Ectodermal cell (in vitro differentiated cells): ENCODE data around the gene BTBD9.

ENCODE experiments used
- H3K27ac ChIP-seq: 2 replicates; pipeline ENCODE4 v1.7.0; 2013; ENCODE audit warnings: mild to moderate bottlenecking, low read depth, low read length; ENCODE audit not compliant: insufficient read depth, poor library complexity, severe bottlenecking
- H3K27me3 ChIP-seq: 2 replicates; pipeline ENCODE4 v1.7.0; 2013; ENCODE audit warnings: mild to moderate bottlenecking, low read length; ENCODE audit not compliant: insufficient read depth, control insufficient read depth, poor library complexity, severe bottlenecking
- H3K36me3 ChIP-seq: one replicate; pipeline ENCODE4 v1.7.0; 2013; ENCODE audit warnings: low read length; ENCODE audit not compliant: control insufficient read depth, insufficient read depth
- H3K4me1 ChIP-seq: one replicate; pipeline ENCODE4 v1.7.0; 2013; ENCODE audit warnings: low read length; ENCODE audit not compliant: control insufficient read depth, insufficient read depth
- H3K4me3 ChIP-seq: 2 replicates; pipeline ENCODE4 v1.7.0; 2013; ENCODE audit warnings: low read depth, low read length, control low read depth; ENCODE audit not compliant: insufficient read depth
- H3K9me3 ChIP-seq: 2 replicates; pipeline ENCODE4 v1.7.0; 2013; ENCODE audit warnings: mild to moderate bottlenecking, low read length, moderate library complexity; ENCODE audit not compliant: control insufficient read depth
- WGBS, 2 experiments: methylation state at CpG; one replicate each; pipeline ENCODE4 v1.1.7; 2013; ENCODE audit warnings: missing lambda C conversion rate in 2 of 2; 5-methylcytosine and 5-hydroxymethylcytosine counted together

The BTBD9 gene

DNA sequence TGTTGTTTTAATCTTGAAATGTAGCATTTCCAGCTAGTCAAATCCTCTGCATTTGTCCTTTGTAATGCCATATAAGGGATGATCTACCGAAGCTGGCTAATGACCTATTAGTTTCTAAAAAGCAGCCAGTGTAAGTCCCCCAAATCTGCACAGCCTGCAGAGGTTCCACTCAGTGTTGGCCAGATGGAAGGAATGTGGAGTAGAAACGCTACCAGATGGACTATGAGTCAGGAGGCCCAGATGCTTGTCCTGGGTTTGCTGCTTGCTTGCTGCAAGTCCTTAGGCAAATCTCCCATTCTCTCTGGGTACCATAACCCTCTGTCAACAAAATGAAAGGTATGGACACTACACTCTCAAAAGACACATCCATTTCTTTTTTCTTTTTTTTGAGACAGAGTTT is 149.8 kb downstream of the BTBD9 start:
- 87 to 94% methylated on average over 2 of the region's 2 CpGs for WGBS, 2 experiments
- Histone ChIP-seq H3K27ac (no peak overlapping the region), H3K4me1 (no peaks in the 10 kb centered on the region), H3K27me3 (no peaks in the 10 kb centered on the region), H3K36me3 (no peaks in the 10 kb centered on the region), H3K9me3 (no peaks in the 10 kb centered on the region), H3K4me3 (no peak overlapping the region)

DNA sequence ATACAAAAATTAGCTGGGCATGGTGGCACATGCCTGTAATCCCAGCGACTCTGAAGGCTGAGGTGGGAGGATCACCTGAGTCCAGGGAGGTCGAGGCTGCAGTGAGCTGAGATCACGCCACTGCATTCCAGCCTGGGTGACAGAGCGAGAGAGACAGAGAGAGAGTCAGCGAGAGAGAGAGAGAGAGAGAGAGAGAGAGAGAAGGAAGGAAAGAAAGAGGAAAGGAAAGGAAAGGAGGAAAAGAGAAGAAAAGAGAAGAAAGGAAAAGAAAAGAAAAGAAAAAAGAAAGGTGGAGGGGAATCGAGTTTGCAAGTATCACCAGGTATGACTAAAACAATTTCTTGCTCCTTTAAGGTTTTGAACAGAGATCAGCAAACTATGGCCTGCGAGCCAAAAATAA is 152.3 kb downstream of the BTBD9 start:
- WGBS, 2 experiments, result 85 to 94% methylated on average over 6 to 7 of the region's 7 CpGs
- H3K4me3 ChIP-seq, result no peak overlapping the region
- H3K27me3 ChIP-seq, result no peaks in the 10 kb centered on the region
- no peaks in the 10 kb centered on the region for H3K4me1 ChIP-seq
- no peaks in the 10 kb centered on the region for H3K9me3 ChIP-seq
- no peaks in the 10 kb centered on the region for H3K36me3 ChIP-seq
- H3K27ac ChIP-seq, result no peak overlapping the region

DNA sequence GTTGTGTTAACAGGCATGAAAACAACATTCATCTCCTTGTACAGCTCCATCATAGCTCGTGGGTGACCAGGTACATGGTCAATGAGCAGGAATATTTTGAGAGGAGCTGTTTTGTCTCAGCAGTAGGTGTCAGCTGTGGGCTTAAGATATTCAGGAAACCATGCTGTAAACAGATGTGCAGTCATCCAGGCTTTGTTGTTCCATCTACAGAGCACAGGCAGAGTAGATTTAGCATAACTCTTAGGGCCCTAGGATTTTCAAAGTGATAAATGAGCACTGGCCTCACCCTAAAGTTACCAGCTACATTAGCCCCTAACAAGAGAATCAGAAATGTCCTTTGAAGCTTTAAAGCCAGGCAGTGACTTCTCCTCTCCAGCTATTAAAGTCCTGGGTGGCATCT is 154.2 kb downstream of the BTBD9 start:
- H3K27ac ChIP-seq, result no peak overlapping the region
- H3K9me3 ChIP-seq, result no peaks in the 10 kb centered on the region
- H3K36me3 ChIP-seq, result no peaks in the 10 kb centered on the region
- no peaks in the 10 kb centered on the region for H3K27me3 ChIP-seq
- peaks cover 5% of the 10 kb centered on the region for H3K4me1 ChIP-seq
- 93 to 100% methylated on average over 1 of the region's 1 CpG for WGBS, 2 experiments
- H3K4me3 ChIP-seq, result no peak overlapping the region

DNA sequence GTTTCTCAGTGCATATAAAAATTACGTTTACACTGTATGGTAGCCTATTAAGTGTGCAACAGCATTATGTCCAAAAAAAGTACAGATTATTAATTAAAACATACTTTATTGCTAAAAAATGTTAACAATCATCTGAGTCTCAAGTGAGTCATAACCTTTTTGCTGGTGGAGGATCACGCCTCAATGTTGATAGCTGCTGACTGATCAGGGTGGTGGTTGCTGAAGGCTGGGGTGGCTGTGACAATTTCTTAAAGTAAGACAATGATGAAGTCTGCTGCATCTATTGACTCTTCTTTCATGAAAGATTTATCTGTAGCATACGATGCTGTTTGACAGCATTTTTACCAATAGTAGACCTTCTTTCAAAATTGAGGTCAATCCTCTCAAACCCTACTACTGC is 155.1 kb downstream of the BTBD9 start:
- no peaks in the 10 kb centered on the region for H3K9me3 ChIP-seq
- no peak overlapping the region for H3K27ac ChIP-seq
- no peaks in the 10 kb centered on the region for H3K27me3 ChIP-seq
- H3K4me3 ChIP-seq, result no peak overlapping the region
- H3K36me3 ChIP-seq, result no peaks in the 10 kb centered on the region
- H3K4me1 ChIP-seq, result peaks cover 5% of the 10 kb centered on the region
- 93 to 95% methylated on average over 2 to 3 of the region's 3 CpGs for WGBS, 2 experiments

DNA sequence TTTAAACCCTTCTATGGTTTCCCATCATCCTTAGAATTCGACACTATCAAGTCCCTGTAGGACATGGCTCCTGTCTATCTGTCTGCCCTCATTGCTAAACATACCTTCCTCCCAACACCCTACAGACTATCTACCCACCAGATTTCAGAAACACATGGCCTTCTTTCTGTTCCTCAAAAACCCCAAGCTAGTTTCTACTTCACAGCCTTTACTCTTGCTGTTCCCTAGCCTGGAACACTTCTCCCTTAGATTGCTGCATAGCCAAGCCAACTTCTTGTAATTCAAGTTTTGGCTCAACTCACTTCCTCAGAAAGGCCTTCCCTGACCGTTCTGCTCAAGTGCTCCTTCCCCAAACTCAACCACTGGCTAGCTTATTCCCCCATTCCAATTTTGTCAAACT is 156.2 kb downstream of the BTBD9 start:
- Histone ChIP-seq H3K4me3 (no peak overlapping the region), H3K27me3 (no peaks in the 10 kb centered on the region), H3K27ac (no peak overlapping the region), H3K4me1 (peaks cover 7% of the 10 kb centered on the region), H3K36me3 (no peaks in the 10 kb centered on the region), H3K9me3 (no peaks in the 10 kb centered on the region)
- WGBS, 2 experiments, result 85 to 92% methylated on average over 2 of the region's 2 CpGs

DNA sequence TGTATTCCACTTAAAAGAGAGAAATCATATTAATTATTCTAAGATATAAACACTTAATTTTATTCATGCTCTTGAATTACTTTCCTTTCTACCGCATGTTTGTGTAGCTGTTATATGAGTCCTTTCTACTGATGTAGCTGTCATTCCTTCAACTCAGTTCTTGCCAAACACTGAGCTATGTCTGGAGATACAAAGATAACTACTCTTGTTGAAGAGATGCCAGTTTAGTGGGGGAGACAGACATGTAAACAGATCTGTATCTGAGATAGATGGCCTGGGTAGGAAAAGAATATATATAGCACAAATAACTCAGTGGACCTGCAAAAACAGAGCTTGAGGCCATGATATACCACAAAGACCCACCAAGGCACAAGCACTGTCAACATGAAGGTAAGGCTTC is 157.3 kb downstream of the BTBD9 start:
- no peaks in the 10 kb centered on the region for H3K27me3 ChIP-seq
- 86 to 100% methylated on average over 1 of the region's 1 CpG for WGBS, 2 experiments
- H3K27ac ChIP-seq, result no peak overlapping the region
- no peaks in the 10 kb centered on the region for H3K36me3 ChIP-seq
- H3K4me1 ChIP-seq, result peaks cover 18% of the 10 kb centered on the region
- H3K9me3 ChIP-seq, result no peaks in the 10 kb centered on the region
- H3K4me3 ChIP-seq, result no peak overlapping the region

DNA sequence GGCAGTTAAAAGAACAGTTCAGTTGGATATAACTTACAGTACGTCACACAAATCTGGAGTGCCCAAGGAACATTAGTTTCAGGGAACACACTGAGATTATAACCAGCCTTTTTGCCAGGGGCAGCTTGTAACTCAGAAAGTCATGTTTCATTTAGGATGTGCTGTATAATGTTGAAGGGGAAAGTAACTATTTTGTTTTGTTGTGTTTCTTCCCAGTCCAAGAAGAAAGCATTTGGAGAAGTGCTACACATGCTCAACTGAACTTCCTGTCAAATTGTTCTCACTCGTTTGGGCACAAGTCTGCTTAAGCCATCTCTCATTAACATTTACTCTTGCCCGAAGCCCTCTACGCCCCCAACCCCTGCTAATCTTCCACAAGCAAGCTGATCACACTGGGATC is 157.9 kb downstream of the BTBD9 start:
- Histone ChIP-seq H3K27ac (no peak overlapping the region), H3K36me3 (no peaks in the 10 kb centered on the region), H3K4me3 (no peak overlapping the region), H3K4me1 (peaks cover 24% of the 10 kb centered on the region), H3K27me3 (no peaks in the 10 kb centered on the region), H3K9me3 (no peaks in the 10 kb centered on the region)
- 71 to 76% methylated on average over 4 of the region's 4 CpGs for WGBS, 2 experiments

DNA sequence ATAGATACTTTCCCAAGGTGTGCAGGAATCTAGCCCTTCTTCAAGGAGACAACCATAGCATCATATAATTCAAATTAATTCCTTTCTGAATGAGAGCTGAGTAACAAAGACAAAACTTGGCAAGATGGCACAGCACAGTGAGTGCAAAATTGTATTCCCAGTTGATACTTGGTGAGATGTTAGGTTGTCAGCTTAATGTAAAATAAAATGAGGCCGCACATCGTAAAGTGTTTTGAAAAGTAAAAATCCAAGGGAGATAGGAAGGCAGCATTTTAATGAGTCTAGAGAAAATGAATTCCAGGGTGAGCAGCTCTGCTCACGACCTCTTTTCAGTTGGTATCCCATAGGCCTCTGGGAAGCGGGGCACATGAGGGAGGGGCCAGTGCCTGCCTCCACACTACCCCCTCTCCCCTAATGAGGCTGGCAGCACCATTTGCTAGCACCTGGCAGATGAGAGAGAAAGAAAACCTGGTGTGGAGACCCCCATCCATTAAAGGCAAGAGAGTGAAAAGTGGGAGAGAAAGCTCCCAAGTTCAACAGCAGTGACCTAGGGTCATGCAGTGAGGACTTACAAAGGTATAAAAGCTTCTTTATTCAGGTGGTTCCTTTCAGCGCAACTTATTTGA is 158.4 kb downstream of the BTBD9 start:
- no peaks in the 10 kb centered on the region for H3K27me3 ChIP-seq
- H3K9me3 ChIP-seq, result no peaks in the 10 kb centered on the region
- H3K27ac ChIP-seq, result no peak overlapping the region
- no peaks in the 10 kb centered on the region for H3K36me3 ChIP-seq
- 90 to 92% methylated on average over 5 of the region's 5 CpGs for WGBS, 2 experiments
- H3K4me1 ChIP-seq, result peaks cover 28% of the 10 kb centered on the region
- H3K4me3 ChIP-seq, result no peak overlapping the region

DNA sequence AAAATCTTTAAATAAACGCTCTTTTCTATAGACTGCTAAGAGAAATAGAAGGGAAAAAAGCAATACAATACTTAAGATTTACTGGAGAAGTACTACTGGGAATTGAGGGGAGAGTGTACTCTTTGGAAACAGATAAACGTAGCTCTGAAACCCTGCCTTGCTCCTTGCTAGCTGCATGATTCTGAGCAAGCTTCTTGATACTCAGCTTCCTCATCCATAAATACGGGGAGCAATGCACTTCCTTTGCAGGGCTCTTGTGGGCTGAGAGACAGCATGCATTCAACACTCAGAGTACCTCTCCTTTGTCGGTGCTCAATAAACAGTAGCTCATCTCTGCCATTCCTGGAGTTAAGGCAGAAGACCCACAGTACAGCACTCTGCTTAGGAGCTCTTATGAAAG is 159.7 kb downstream of the BTBD9 start:
- 92 to 94% methylated on average over 3 to 4 of the region's 4 CpGs for WGBS, 2 experiments
- Histone ChIP-seq H3K36me3 (no peaks in the 10 kb centered on the region), H3K27ac (no peak overlapping the region), H3K9me3 (no peaks in the 10 kb centered on the region), H3K27me3 (no peaks in the 10 kb centered on the region), H3K4me3 (no peak overlapping the region), H3K4me1 (peaks cover 28% of the 10 kb centered on the region)

DNA sequence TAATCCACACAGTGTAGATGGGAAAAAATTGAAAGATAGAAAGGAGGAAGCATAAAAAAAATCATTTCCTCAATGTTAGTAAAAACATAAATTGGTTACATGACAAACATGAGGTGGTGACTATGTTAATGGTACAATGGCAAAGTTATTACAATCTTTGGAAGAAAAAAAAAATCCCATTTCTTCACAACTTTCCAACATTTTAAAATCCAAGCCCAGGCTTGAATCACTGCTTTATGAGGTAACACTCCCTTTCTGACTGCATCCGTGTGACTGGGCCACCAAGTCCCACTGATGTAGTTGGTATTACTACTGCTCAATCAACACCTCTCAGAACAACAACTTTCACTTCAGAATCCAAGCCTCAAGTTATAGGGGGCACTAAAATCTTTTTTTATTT is 160.4 kb downstream of the BTBD9 start:
- H3K4me3 ChIP-seq, result no peak overlapping the region
- H3K36me3 ChIP-seq, result no peaks in the 10 kb centered on the region
- 91 to 100% methylated on average over 1 of the region's 1 CpG for WGBS, 2 experiments
- peaks cover 28% of the 10 kb centered on the region for H3K4me1 ChIP-seq
- H3K27ac ChIP-seq, result no peak overlapping the region
- no peaks in the 10 kb centered on the region for H3K27me3 ChIP-seq
- H3K9me3 ChIP-seq, result no peaks in the 10 kb centered on the region
